K562 (cell line): ENCODE data around the gene GDF11. TPM values are rescaled to one million over a fixed set of nuclear protein-coding genes. Genes with fewer than 3 reads are reported as not detected.

Experiments
- ATAC-seq: fragments of 200-7000 bp; cut with Tn5 transposase; 3 replicates; pipeline ENCODE4 v1.9.1; 2020; ENCODE audit warnings: moderate library complexity
- BruUV-seq: library from RNA; stranded (reverse); fragments of 400-500 nt; replicated peaks from 2 replicates; lab custom pipeline; 2021; lab: Mats Ljungman, UMichigan
- CTCF ChIA-PET: fragments of 300-600 bp; formaldehyde crosslinking; extraction: SDS; loops from one replicate; lab custom pipeline; 2021; ENCODE audit warnings: low intra/inter-chr PET ratio; lab: Yijun Ruan, JAX
- POLR2A ChIA-PET: fragments of 300-600, 350-650 bp; sonication (Branson Sonifier 250); formaldehyde crosslinking; extraction: SDS; loops from one replicate; lab custom pipeline; 2021; ENCODE audit warnings: antibody characterized with exemption, inconsistent platforms; lab: Yijun Ruan, JAX
- DNase-seq, 4 experiments: peaks; one replicate each; pipeline versions ENCODE4 v3.0.0 to v3.0.0-alpha.2; 2011 to 2018; ENCODE audit warnings: low spot score in 3 of 4, mixed read lengths in 3 of 4; ENCODE audit errors: extremely low read depth in 1 of 4
- FAIRE-seq: peaks from 2 replicates; lab custom pipeline; 2011; peaks lifted over from hg19 to GRCh38; lab: Jason Lieb, UNC
- H2AFZ ChIP-seq: 2 replicates; pipeline ENCODE4 v1.6.0; 2011; ENCODE audit warnings: low read depth, low read length, control low read depth, inconsistent platforms
- H3K27ac ChIP-seq: fragments of 200-600 bp; 3 replicates; pipeline ENCODE4 v1.8.0; 2011; ENCODE audit warnings: low read depth, mild to moderate bottlenecking, control low read depth, inconsistent platforms, low read length, moderate library complexity, mixed read lengths; ENCODE audit errors: extremely low read depth
- H3K27me3 ChIP-seq, 2 experiments: fragments of 300-600 bp in 1 of 2; 2 replicates in 1 of 2; 3 replicates in 1 of 2; pipeline versions ENCODE4 v1.6.0 to v1.8.0; 2011; ENCODE audit warnings: inconsistent platforms in 2 of 2, low read length in 2 of 2, mild to moderate bottlenecking in 1 of 2, mixed read lengths in 1 of 2, moderate library complexity in 1 of 2; ENCODE audit not compliant: control insufficient read depth in 2 of 2, insufficient read depth in 2 of 2
- H3K36me3 ChIP-seq: fragments of 300-600 bp; 3 replicates; pipeline ENCODE4 v1.8.0; 2011; ENCODE audit warnings: mild to moderate bottlenecking, low read length, inconsistent platforms; ENCODE audit not compliant: control insufficient read depth, insufficient read depth
- H3K4me1 ChIP-seq, 2 experiments: fragments of 200-600 bp in 1 of 2; replicated peaks in 1 of 2; 2 replicates in 1 of 2; 3 replicates in 1 of 2; pipeline versions ENCODE4 v1.5.1 to v1.8.0; 2011; ENCODE audit warnings: inconsistent platforms in 2 of 2, low read length in 2 of 2, mild to moderate bottlenecking in 1 of 2, mixed read lengths in 1 of 2, moderate library complexity in 1 of 2; ENCODE audit not compliant: control insufficient read depth in 2 of 2, insufficient read depth in 2 of 2
- H3K4me2 ChIP-seq: 2 replicates; pipeline ENCODE4 v1.6.1; 2011; ENCODE audit warnings: low read length, control low read depth, inconsistent platforms, mixed read lengths; ENCODE audit not compliant: insufficient read depth
- H3K4me3 ChIP-seq: fragments of 200-600 bp; sonication (generic), shearing (Covaris generic); 2 replicates; pipeline ENCODE4 v1.5.1; 2016; ENCODE audit warnings: control low read depth, inconsistent platforms
- H3K79me2 ChIP-seq: fragments of 200-600 bp; 3 replicates; pipeline ENCODE4 v1.8.0; 2011; ENCODE audit warnings: low read length, inconsistent platforms; ENCODE audit not compliant: control insufficient read depth, insufficient read depth
- H3K9ac ChIP-seq, 2 experiments: 2 replicates each; pipeline versions ENCODE4 v1.6.0 to v1.6.1; 2011; ENCODE audit warnings: low read depth in 2 of 2, low read length in 2 of 2, control low read depth in 1 of 2, inconsistent platforms in 1 of 2, mild to moderate bottlenecking in 1 of 2, mixed read lengths in 1 of 2; ENCODE audit not compliant: insufficient read depth in 1 of 2
- H3K9me1 ChIP-seq: one replicate; pipeline ENCODE4 v1.6.0; 2011; ENCODE audit warnings: inconsistent platforms, mild to moderate bottlenecking, low read length, moderate library complexity; ENCODE audit not compliant: control insufficient read depth, insufficient read depth
- H3K9me3 ChIP-seq: replicated peaks from 2 replicates; pipeline ENCODE4 v1.5.1; 2011; ENCODE audit warnings: low read depth, low read length, inconsistent platforms; ENCODE audit not compliant: control insufficient read depth, insufficient read depth
- H4K20me1 ChIP-seq: replicated peaks from 2 replicates; pipeline ENCODE4 v1.6.1; 2011; ENCODE audit warnings: low read length, inconsistent platforms, mixed read lengths; ENCODE audit not compliant: control insufficient read depth, insufficient read depth
- ELF1 ChIP-seq: fragments of 200-800 bp; sonication (Bioruptor generic); IDR thresholded peaks from 2 replicates; pipeline ENCODE4 v1.6.1; 2016; ENCODE audit warnings: missing genetic modification characterization, missing compliant biosample characterization
- NFATC3 ChIP-seq: fragments of 450-650 bp; IDR thresholded peaks from 2 replicates; pipeline ENCODE4 v1.6.1; 2017; ENCODE audit warnings: mild to moderate bottlenecking
- NFE2L1 ChIP-seq: fragments of 450-650 bp; IDR thresholded peaks from 2 replicates; pipeline ENCODE4 v1.6.1; 2016; ENCODE audit warnings: missing genetic modification characterization, low read depth, mild to moderate bottlenecking, missing compliant biosample characterization, moderate library complexity, borderline replicate concordance
- RFX1 ChIP-seq: fragments of 450-650 bp; IDR thresholded peaks from 2 replicates; pipeline ENCODE4 v1.6.1; 2016; ENCODE audit warnings: mild to moderate bottlenecking, moderate library complexity
- SETDB1 ChIP-seq: IDR thresholded peaks from one replicate; pipeline ENCODE4 v1.6.1; 2012; ENCODE audit warnings: low read length, control low read depth, inconsistent platforms
- ZNF121 ChIP-seq: sonication (generic); formaldehyde crosslinking; conservative IDR thresholded peaks from 2 replicates; pipeline ENCODE4 v1.8.0; 2022; ENCODE audit warnings: missing genetic modification reagents
- ZNF551 ChIP-seq: fragments of 250-450 bp; sonication (Bioruptor Pico); IDR thresholded peaks from 2 replicates; pipeline ENCODE4 v1.5.0; 2021; ENCODE audit warnings: mild to moderate bottlenecking, moderate library complexity
- WGBS: fragments of 100-300 bp; shearing (Covaris generic); methylation state at CpG from one replicate; pipeline ENCODE4 v1.1.6; 2016; ENCODE audit warnings: low coverage, mixed read lengths; ENCODE audit not compliant: insufficient coverage; ENCODE audit errors: missing lambda C conversion rate; 5-methylcytosine and 5-hydroxymethylcytosine counted together
- in situ Hi-C: fragments of 300-500 bp; cut with MboI; formaldehyde crosslinking; loops from 4 replicates; pipeline ENCODE4 v1.15.0; 2018; ENCODE audit warnings: inconsistent platforms, mixed read lengths
- intact Hi-C: fragments of 100-400 bp; cut with micrococcal nuclease; formaldehyde crosslinking; loops from 2 replicates; pipeline ENCODE4 v1.14.2; 2022
- polyA plus RNA-seq, 8 experiments: library from polyadenylated mRNA; depleted of rRNA in 4 of 8; stranded (reverse) in 5 of 8; unstranded in 3 of 8; fragments of >200 nt; fragmentation: Nextera tagmentation in 2 of 8; fragmentation: Illumina TruSeq in 1 of 8; extraction: Ambion mirVana in 2 of 8; extraction: Trizol in 1 of 8; gene quantifications; 2 replicates each; pipeline versions ENCODE4 v1.2.1 to v1.2.3, GENCODE V29; 2011 to 2014; ENCODE audit warnings: inconsistent platforms in 1 of 8, missing spikeins in 1 of 8
- total RNA-seq, 7 experiments: library from RNA; depleted of rRNA in 6 of 7; stranded (reverse); fragments of >200 nt in 6 of 7; fragmentation: Illumina TruSeq in 2 of 7; extraction: Trizol in 2 of 7; gene quantifications; 2 replicates each; pipeline versions ENCODE4 v1.2.1 to v1.2.3, GENCODE V29; 2011 to 2021; ENCODE audit warnings: low replicate concordance in 1 of 7

The GDF11 gene
- total and polyA plus RNA-seq, 9 of the 15 experiments (the other 6 are each of a cell fraction or from before 2014, with no cell fraction given), result 1.4 to 15.7 (median 4.8) TPM

- no peak for TF ChIP-seq NFE2L1 (tag)
- TF ChIP-seq, all 486 proteins: peak for 0
Observed at GRCh38 chr12:55762646-55763045, 19.7 kb downstream of the GDF11 start (continued).

DNA sequence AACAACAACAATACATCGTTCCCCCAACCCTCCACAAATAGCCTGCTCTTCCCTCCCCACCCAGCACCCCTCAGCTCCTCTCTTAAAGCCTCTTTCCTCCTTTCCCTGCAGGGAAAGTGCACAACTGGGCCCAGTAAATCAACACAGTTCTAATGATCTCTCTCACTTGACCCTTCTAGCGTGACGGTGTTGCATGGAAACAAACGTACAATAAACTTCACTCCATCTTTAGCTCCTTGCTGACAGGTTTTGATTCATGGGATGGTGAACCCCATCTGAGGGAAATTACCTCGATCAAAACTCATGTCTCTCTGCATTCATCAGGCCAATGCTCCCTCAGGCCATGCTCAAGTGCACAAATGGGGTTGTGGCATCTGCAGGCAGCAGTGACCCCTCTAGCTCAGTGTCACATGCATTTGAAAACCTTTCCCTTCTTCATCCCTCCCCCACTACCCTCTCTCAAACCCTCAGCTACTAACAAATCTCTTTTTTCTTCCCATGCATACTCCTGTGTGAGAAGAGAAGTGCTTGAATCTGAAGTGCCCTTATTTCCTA lies 22.9 kb downstream of the GDF11 start:
- no peak for FAIRE-seq
- Histone ChIP-seq H3K27ac (no peak overlapping the region), H3K9me3 (no peaks in the 10 kb centered on the region), H3K9me1 (no peaks in the 10 kb centered on the region), H2AFZ (no peak overlapping the region), H4K20me1 (no peaks in the 10 kb centered on the region), H3K4me3 (no peak overlapping the region), H3K4me2 (no peak overlapping the region), H3K4me1 (no peaks in the 10 kb centered on the region; a peak in 1 of 5 replicates), H3K79me2 (peaks cover 10% of the 10 kb centered on the region), H3K36me3 (peaks cover 64% of the 10 kb centered on the region), H3K27me3 (no peaks in the 10 kb centered on the region), H3K9ac (no peak overlapping the region)
- no TSS peak for BruUV-seq
- no peak for ATAC-seq
- intact Hi-C loops, result no loop called here
- TF ChIP-seq NFATC3 (no peak), ZNF551 (CRISPR knock-in tag) (no peak)
- ChIA-PET CTCF (interaction anchor here (0.5 kb wide), 1 partner anchor 26 kb away, joined by 3 read pairs; no protein-coding TSS in a partner anchor), POLR2A (interaction anchor here (0.6 to 1.5 kb wide), 6 partner anchors 9 to 275 kb away, joined by 3 to 6 read pairs (median 4); no protein-coding TSS in a partner anchor)
- WGBS, result 80% methylated on average over 5 of the region's 5 CpGs
- in situ Hi-C loops, result no loop called here
- DNase-seq, result no peak

DNA sequence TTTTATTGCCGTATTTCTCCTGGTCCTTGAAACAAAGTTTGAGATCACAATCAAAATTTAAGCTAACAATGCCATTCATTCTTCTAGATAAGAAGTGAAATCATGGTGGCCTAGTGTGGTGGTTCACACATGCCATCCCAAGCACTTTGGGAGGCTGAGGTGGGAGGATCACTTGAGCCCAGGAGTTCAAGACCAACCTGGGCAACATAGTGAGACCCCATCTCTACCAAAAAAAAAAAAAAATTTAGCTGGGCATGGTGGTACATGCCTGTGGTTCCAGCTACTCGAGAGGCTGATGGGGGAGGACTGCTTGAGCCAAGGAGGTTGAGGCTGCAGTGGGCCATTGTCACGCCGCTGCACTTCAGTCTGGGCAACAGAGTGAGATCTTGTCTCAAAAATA lies 24.2 kb downstream of the GDF11 start:
- H3K4me1 ChIP-seq, result no peaks in the 10 kb centered on the region
- ChIA-PET POLR2A (interaction anchor here (0.7 to 1.3 kb wide), 5 partner anchors 11 to 46 kb away, joined by 3 to 4 read pairs (median 3); no protein-coding TSS in a partner anchor), CTCF (no interaction called here)
- H3K4me2 ChIP-seq, result no peak overlapping the region
- intact Hi-C loops, result no loop called here
- no peaks in the 10 kb centered on the region for H3K9me3 ChIP-seq
- in situ Hi-C loops, result no loop called here
- H3K36me3 ChIP-seq, result peaks cover 66% of the 10 kb centered on the region
- H3K79me2 ChIP-seq, result peaks cover 10% of the 10 kb centered on the region
- H3K4me3 ChIP-seq, result no peak overlapping the region
- no peak overlapping the region for H2AFZ ChIP-seq
- no TSS peak for BruUV-seq
- WGBS, result 98% methylated on average over 4 of the region's 4 CpGs
- H3K9ac ChIP-seq, result no peak overlapping the region
- TF ChIP-seq ZNF121 (CRISPR knock-in tag) (peak; percentile 8; the same call in 1 of the 2 replicates), SETDB1 (no peak), ELF1 (tag) (no peak), RFX1 (no peak)
- H3K9me1 ChIP-seq, result peaks cover 4% of the 10 kb centered on the region
- ATAC-seq (no peak), DNase-seq (no peak), FAIRE-seq (no peak)
- H3K27ac ChIP-seq, result no peak overlapping the region
- H3K27me3 ChIP-seq, result no peaks in the 10 kb centered on the region
- H4K20me1 ChIP-seq, result no peaks in the 10 kb centered on the region
